Hepatocyte (in vitro differentiated cells): ENCODE results near the gene ZNF536.

ENCODE experiments used
- EZH2phosphoT487 ChIP-seq: fragments of 200-600 bp; sonication (generic); IDR thresholded peaks from one replicate; pipeline ENCODE4 v1.6.1; 2018; ENCODE audit warnings: antibody characterized with exemption, mild to moderate bottlenecking, low read depth, moderate library complexity; ENCODE audit not compliant: unreplicated experiment, severe bottlenecking
- TF ChIP-seq, protein P1 (sequence below): fragments of 200-600 bp; sonication (generic); IDR thresholded peaks from 2 replicates; pipeline ENCODE4 v1.5.1; 2016; ENCODE audit warnings: antibody characterized with exemption, mild to moderate bottlenecking; ENCODE audit not compliant: poor library complexity

DNA sequence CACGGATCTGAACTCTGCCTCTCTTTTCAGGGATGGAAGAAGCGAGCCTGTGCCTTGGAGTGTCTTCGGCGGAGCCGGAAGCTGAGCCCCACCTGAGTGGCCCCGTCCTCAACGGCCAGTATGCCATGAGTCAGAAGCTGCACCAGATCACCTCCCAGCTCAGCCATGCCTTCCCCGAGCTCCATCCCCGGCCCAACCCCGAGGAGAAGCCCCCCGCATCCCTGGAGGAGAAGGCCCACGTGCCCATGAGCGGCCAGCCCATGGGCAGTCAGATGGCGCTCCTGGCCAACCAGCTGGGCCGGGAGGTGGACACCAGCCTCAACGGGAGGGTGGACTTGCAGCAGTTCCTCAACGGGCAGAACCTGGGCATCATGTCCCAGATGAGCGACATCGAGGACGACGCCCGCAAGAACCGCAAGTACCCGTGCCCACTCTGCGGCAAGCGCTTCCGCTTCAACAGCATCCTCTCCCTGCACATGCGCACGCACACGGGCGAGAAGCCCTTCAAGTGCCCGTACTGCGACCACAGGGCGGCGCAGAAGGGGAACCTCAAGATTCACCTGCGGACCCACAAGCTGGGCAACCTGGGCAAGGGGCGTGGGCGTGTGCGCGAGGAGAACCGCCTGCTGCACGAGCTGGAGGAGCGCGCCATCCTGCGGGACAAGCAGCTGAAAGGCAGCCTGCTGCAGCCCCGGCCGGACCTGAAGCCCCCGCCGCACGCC lies 71.5 kb downstream of the ZNF536 start:
- TF ChIP-seq, protein P1, sequence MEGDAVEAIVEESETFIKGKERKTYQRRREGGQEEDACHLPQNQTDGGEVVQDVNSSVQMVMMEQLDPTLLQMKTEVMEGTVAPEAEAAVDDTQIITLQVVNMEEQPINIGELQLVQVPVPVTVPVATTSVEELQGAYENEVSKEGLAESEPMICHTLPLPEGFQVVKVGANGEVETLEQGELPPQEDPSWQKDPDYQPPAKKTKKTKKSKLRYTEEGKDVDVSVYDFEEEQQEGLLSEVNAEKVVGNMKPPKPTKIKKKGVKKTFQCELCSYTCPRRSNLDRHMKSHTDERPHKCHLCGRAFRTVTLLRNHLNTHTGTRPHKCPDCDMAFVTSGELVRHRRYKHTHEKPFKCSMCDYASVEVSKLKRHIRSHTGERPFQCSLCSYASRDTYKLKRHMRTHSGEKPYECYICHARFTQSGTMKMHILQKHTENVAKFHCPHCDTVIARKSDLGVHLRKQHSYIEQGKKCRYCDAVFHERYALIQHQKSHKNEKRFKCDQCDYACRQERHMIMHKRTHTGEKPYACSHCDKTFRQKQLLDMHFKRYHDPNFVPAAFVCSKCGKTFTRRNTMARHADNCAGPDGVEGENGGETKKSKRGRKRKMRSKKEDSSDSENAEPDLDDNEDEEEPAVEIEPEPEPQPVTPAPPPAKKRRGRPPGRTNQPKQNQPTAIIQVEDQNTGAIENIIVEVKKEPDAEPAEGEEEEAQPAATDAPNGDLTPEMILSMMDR = no peak
- no peak for TF ChIP-seq EZH2phosphoT487
